GM12864 (cell line): ENCODE results near the gene LRRC2.

Experiments
- DNase-seq: peaks from one replicate; pipeline ENCODE4 v3.0.0-alpha.2; 2011; ENCODE audit warnings: low read depth
- H3K4me3 ChIP-seq: 2 replicates; pipeline ENCODE4 v1.5.1; 2011; ENCODE audit warnings: mild to moderate bottlenecking, low read depth, low read length, control low read depth
- TF ChIP-seq, protein P1 (sequence below): IDR thresholded peaks from 2 replicates; pipeline ENCODE4 v1.5.1; 2011; ENCODE audit warnings: low read depth, mild to moderate bottlenecking, moderate library complexity, low read length, control low read depth, inconsistent platforms; ENCODE audit errors: missing control alignments

The LRRC2 gene, protein sequence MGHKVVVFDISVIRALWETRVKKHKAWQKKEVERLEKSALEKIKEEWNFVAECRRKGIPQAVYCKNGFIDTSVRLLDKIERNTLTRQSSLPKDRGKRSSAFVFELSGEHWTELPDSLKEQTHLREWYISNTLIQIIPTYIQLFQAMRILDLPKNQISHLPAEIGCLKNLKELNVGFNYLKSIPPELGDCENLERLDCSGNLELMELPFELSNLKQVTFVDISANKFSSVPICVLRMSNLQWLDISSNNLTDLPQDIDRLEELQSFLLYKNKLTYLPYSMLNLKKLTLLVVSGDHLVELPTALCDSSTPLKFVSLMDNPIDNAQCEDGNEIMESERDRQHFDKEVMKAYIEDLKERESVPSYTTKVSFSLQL

GRCh38 chr3:46566040-46566641, at the start of gene LRRC2:
TSS of gene LRRC2 (minus strand) at chr3:46566302. CDS start at chr3:46551591, 14,711 bp downstream.
- TF ChIP-seq, protein P1, sequence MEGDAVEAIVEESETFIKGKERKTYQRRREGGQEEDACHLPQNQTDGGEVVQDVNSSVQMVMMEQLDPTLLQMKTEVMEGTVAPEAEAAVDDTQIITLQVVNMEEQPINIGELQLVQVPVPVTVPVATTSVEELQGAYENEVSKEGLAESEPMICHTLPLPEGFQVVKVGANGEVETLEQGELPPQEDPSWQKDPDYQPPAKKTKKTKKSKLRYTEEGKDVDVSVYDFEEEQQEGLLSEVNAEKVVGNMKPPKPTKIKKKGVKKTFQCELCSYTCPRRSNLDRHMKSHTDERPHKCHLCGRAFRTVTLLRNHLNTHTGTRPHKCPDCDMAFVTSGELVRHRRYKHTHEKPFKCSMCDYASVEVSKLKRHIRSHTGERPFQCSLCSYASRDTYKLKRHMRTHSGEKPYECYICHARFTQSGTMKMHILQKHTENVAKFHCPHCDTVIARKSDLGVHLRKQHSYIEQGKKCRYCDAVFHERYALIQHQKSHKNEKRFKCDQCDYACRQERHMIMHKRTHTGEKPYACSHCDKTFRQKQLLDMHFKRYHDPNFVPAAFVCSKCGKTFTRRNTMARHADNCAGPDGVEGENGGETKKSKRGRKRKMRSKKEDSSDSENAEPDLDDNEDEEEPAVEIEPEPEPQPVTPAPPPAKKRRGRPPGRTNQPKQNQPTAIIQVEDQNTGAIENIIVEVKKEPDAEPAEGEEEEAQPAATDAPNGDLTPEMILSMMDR = no peak
- no peak within 1 kb of the TSS for H3K4me3 ChIP-seq
- no peak for DNase-seq

DNA sequence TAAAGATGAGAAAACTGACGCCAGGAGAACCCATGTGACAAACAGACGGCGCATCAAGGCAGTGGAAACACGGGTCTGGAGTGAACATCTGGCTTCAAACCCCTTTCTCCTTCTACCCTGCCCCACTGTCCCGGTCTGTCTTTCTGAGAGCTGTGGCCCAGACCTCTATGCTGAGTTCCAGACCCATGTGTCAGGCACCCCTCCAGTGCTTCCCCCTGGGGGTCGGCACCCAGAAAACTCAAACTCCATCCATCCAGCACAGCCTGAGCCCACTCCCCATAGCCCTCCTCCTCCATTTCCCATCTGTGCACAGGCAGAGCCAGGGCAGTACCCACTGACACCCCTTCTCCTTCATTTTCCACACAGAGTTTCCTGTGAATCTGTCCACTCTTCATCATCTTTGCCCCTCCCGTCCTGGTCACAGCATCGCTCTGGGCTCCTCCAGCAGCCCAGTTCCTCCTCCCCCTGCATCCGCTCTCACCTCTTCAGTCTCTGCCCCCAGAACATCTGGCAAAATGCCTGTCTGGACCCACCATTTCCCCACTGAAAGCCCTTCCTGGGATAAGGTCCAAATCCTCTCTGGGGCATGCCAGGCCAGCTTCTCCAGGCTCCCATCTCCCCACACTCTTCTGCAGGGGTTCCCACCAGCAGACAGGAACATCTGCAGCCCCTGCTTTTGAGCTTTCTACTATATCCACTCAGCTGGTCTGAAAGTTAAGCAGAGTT, 49.1 kb upstream of the LRRC2 start:
- no peak overlapping the region for H3K4me3 ChIP-seq
- TF ChIP-seq, protein P1 = no peak
- DNase-seq = no peak

DNA sequence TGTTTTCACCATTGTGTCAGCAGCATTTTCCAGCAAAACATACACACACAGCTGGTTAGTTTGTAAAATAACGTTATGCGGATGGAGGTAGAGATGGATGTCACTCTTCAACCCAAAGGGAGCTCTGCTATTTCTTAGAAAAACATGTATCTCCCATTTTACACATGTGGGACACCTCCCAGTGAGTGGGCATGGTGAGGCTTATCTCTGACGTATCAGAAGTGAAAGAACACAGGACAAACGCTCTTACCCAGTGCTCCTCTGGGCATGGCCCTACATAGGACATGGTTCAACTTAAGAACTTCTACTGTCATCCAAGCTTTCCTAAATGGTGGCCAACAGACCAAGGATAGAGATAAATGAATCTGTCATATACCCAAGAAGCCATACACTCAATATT, 48.3 kb upstream of the LRRC2 start:
- no peak for DNase-seq
- H3K4me3 ChIP-seq = no peak overlapping the region
- TF ChIP-seq, protein P1 = no peak

GRCh38 chr3:46613313-46614005, 47.4 kb upstream of the LRRC2 start:
- no peak for DNase-seq
- TF ChIP-seq, protein P1 = no peak
- no peak overlapping the region for H3K4me3 ChIP-seq

GRCh38 chr3:46612324-46612723, 46.2 kb upstream of the LRRC2 start, which contains the start of gene FAM240A:
TSS of gene FAM240A (plus strand) at chr3:46612525. CDS start at chr3:46612684, 159 bp downstream.
- no peak within 1 kb of the TSS for H3K4me3 ChIP-seq
- DNase-seq = no peak
- TF ChIP-seq, protein P1 = no peak

DNA sequence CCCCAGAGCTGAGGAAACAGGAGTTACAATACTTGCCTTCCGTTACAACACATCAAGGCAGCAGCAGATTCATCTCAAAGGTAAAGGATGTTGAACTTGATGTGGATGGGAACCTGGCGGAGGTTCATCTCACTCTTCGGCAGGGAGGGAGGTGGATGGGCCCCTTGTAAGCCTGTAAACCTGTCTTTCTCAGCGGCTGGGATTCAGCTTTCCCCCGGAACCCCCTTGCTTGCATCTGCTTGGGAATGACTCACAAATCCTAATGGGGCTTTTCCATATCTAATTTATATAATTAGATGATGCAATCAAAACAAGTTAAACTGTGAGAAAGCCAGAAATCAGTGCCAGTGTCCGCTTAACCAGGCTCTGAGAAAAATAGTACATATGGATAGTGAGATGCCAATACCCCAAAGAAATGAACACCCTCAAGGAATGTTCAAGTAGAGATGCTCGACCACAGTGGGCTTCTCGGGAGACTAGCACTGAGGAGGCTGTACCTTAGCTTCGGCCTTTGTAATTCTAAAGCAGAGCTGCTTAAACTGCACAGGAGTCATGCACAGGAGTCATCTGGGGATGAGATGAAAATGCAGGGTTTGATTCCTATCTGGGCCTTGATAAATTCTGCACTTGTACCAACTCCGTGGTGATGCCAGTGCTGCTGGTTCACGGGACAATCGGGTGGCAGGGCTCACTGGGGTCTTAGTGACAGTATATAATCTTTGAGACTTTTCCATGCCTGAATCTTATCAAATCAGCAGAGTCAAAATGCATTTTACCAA, 44.0 kb upstream of the LRRC2 start:
- TF ChIP-seq, protein P1 = no peak
- DNase-seq = no peak
- H3K4me3 ChIP-seq = no peak overlapping the region
